ENCODE data around the gene RHBDL2. TPM values are rescaled to one million over a fixed set of nuclear protein-coding genes. Genes with fewer than 3 reads are reported as not detected.

The RHBDL2 gene
- total and polyA plus RNA-seq, 9 of the 15 experiments (the other 6 are each of a cell fraction or from before 2014, with no cell fraction given) = not detected

DNA sequence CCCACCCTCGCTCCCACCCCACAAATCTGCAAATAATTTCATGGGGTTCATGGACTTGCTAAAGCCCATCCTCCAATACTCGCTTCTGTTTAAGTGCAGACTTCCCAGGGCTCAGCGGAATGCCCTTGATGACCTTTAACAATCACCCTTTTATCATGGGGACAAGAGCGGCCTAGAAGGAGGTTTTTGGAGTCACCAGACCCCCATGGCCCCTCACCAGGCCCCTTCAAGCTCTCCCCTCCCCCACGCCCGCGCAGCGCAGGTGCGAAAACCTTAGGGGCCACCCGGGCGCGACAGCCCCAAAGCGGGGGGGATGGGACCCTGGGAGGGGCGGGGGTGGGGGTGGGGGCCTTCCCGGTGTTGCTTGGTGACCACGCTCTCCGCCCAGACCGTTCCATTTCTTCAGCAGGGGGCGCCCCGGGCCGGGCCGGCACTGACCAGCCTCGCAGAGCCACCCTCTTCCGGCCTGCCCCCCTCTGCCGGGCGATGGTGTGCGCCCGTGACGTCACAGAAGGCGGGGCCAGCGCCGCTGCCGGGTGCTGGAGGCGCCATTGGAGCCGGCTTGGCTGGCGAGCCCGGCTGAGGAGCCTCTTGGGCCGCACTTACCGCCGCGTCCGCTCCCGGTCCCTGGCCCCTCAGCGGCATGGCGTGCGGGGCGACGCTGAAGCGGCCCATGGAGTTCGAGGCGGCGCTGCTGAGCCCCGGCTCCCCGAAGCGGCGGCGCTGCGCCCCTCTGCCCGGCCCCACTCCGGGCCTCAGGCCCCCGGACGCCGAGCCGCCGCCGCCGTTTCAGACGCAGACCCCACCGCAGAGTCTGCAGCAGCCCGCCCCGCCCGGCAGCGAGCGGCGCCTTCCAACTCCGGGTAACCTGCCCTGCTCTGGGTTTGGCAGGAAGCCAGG lies 49.4 kb upstream of the RHBDL2 start, which contains the start of gene AKIRIN1 (continued):
- TF ChIP-seq, protein P1, sequence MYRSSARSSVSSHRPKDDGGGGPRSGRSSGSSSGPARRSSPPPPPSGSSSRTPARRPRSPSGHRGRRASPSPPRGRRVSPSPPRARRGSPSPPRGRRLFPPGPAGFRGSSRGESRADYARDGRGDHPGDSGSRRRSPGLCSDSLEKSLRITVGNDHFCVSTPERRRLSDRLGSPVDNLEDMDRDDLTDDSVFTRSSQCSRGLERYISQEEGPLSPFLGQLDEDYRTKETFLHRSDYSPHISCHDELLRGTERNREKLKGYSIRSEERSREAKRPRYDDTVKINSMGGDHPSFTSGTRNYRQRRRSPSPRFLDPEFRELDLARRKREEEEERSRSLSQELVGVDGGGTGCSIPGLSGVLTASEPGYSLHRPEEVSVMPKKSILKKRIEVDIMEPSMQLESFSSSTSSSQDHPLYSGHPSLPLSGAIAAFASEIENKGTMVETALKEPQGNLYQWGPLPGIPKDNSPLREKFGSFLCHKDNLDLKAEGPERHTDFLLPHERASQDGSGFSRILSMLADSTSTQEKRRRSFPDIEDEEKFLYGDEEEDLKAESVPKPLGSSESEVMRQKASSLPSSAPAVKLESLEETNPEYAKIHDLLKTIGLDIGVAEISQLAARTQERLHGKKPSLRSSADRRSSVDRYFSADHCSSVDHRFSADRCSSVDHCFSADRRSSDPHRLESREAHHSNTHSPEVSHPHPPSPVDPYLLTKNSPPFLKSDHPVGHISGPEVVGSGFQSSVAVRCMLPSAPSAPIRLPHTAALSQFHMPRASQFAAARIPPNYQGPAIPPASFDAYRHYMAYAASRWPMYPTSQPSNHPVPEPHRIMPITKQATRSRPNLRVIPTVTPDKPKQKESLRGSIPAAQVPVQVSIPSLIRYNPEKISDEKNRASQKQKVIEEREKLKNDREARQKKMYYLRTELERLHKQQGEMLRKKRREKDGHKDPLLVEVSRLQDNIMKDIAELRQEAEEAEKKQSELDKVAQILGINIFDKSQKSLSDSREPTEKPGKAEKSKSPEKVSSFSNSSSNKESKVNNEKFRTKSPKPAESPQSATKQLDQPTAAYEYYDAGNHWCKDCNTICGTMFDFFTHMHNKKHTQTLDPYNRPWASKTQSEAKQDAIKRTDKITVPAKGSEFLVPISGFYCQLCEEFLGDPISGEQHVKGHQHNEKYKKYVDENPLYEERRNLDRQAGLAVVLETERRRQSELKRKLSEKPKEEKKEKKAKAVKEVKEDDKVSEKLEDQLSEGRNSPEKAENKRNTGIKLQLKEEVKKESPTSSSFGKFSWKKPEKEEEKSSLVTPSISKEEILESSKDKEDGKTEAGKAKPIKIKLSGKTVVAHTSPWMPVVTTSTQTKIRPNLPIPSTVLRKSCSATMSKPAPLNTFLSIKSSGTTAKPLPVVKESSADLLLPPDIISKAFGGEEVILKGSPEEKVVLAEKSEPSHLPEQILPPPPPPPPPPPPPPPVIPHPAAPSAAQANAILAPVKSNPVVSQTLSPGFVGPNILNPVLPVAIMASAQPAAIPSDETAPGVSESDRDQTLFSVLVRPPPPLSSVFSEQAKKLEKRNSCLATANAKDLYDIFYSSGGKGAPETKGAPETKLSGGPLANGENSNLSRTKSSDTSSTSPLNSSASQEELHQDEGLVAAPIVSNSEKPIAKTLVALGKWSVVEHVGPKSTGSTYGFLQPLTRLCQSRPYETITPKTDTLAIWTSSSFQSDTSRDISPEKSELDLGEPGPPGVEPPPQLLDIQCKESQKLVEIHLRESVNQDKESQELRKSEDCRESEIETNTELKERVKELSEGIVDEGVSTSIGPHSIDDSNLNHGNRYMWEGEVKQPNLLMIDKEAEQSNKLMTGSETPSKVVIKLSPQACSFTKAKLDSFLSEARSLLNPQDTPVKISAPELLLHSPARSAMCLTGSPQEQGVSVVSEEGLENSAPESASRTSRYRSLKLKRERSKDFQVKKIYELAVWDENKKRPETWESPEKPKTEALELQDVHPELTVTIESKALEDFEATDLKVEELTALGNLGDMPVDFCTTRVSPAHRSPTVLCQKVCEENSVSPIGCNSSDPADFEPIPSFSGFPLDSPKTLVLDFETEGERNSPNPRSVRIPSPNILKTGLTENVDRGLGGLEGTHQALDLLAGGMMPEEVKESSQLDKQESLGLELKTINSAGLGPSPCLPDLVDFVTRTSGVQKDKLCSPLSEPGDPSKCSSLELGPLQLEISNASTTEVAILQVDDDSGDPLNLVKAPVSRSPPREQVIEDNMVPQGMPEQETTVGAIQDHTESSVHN (IDR thresholded peaks at IDR 0.05; ENCODE audit: borderline replicate concordance in 1 of 2, low read depth in 1 of 2) = no peak
- TF ChIP-seq ZNF584 (CRISPR knock-in tag; IDR thresholded peaks at IDR 0.05; ENCODE audit: low read depth) = no peak
- no peak for TF ChIP-seq RBM15 (IDR thresholded peaks at IDR 0.05; ENCODE audit: insufficient read depth, low read length)
- TF ChIP-seq, protein P2, sequence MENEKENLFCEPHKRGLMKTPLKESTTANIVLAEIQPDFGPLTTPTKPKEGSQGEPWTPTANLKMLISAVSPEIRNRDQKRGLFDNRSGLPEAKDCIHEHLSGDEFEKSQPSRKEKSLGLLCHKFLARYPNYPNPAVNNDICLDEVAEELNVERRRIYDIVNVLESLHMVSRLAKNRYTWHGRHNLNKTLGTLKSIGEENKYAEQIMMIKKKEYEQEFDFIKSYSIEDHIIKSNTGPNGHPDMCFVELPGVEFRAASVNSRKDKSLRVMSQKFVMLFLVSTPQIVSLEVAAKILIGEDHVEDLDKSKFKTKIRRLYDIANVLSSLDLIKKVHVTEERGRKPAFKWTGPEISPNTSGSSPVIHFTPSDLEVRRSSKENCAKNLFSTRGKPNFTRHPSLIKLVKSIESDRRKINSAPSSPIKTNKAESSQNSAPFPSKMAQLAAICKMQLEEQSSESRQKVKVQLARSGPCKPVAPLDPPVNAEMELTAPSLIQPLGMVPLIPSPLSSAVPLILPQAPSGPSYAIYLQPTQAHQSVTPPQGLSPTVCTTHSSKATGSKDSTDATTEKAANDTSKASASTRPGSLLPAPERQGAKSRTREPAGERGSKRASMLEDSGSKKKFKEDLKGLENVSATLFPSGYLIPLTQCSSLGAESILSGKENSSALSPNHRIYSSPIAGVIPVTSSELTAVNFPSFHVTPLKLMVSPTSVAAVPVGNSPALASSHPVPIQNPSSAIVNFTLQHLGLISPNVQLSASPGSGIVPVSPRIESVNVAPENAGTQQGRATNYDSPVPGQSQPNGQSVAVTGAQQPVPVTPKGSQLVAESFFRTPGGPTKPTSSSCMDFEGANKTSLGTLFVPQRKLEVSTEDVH (IDR thresholded peaks at IDR 0.05; ENCODE audit: low read depth, partially characterized antibody) = no peak
- TF ChIP-seq MEF2D (tag; conservative IDR thresholded peaks at IDR 0.05; ENCODE audit: low read depth) = no peak
- TF ChIP-seq CEBPG (CRISPR knock-in tag; IDR thresholded peaks at IDR 0.05) = no peak
- no peak for TF ChIP-seq CEBPG (tag; conservative IDR thresholded peaks at IDR 0.05 in 1 of 2, IDR thresholded peaks at IDR 0.05 in 1 of 2)
- TF ChIP-seq BRD9 (IDR thresholded peaks at IDR 0.05; ENCODE audit: low read depth, partially characterized antibody) = no peak
- TF ChIP-seq, protein P3, sequence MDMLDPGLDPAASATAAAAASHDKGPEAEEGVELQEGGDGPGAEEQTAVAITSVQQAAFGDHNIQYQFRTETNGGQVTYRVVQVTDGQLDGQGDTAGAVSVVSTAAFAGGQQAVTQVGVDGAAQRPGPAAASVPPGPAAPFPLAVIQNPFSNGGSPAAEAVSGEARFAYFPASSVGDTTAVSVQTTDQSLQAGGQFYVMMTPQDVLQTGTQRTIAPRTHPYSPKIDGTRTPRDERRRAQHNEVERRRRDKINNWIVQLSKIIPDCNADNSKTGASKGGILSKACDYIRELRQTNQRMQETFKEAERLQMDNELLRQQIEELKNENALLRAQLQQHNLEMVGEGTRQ (CRISPR knock-in tag; IDR thresholded peaks at IDR 0.05) = no peak
- peak; percentile 89 for TF ChIP-seq XRCC5 (IDR thresholded peaks at IDR 0.05; ENCODE audit: low read depth, low read length)
- no peak for TF ChIP-seq MCM2 (IDR thresholded peaks at IDR 0.05; ENCODE audit: low read depth)
- TF ChIP-seq, protein P4, sequence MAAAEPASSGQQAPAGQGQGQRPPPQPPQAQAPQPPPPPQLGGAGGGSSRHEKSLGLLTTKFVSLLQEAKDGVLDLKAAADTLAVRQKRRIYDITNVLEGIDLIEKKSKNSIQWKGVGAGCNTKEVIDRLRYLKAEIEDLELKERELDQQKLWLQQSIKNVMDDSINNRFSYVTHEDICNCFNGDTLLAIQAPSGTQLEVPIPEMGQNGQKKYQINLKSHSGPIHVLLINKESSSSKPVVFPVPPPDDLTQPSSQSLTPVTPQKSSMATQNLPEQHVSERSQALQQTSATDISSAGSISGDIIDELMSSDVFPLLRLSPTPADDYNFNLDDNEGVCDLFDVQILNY (CRISPR knock-in tag; IDR thresholded peaks at IDR 0.05) = no peak
- TF ChIP-seq KLF16 (IDR thresholded peaks at IDR 0.05) = no peak

Data from K562 (cell line).